Measurements from ENCODE around the gene KIF5C.
"Not testable (repeated sequence)": the region's sequence is repeated elsewhere in the genome, so short reads cannot be mapped to it uniquely, and the experiment has no call there.

KIF5C gene

DNA sequence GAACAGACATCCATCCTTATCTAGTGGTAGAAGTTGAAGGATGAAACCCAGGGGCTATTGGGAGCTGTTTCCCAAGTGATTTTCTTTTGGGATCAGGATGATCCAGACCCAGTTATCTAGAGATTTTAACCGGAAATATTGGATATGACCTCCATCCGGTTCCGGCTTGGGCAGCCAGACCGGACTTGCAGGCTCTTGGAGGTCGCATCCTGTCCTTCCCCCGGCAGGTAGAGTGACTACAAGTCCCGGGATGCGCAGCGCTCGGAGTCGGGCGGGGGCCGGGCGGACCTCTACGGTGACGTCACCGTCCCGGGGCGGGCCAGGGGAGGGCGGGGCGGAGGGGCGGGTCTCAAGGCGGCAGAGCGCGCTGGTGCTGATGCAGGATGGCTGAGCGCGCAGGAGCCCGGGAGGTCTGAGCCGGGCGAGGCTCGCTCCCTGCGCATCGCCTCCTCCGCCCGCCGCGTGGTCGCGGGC, at the start of gene KIF5C:
TSS of gene KIF5C (plus strand) at position 360 of the 474 bp plus-strand sequence. CDS start 391 bp downstream, outside the sequence.
- DNase-seq (ENCODE audit: low read depth in 2 of 2), result peak; percentile 87 to 92

DNA sequence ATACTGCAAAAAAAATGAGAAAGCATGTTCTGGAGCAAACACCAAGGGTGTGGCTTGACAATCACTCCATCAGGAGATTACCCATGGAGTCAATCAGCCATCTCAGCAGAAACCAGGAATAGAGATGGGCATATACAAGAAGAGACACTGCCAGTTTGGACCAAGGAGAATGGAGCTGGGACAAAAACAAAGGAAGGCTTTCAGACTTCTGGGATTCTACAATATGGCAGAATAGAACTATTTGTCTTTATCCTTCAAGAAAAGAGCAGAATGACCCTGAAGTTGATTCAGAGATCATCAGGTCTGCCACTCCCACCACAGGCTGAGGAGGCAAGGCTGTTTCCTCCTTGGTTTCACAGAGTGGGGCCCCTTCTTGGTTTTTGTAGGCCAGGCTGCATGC, 48.2 kb upstream of the KIF5C start:
- no peak for DNase-seq (ENCODE audit: low read depth in 2 of 2)

- no peak for DNase-seq (ENCODE audit: low read depth in 2 of 2)
Measured at GRCh38 chr2:148828941-148829340, 46.1 kb upstream of the KIF5C start.

GRCh38 chr2:148829618-148830017, 45.4 kb upstream of the KIF5C start:
- DNase-seq (ENCODE audit: low read depth in 2 of 2), result no peak

- no peak for DNase-seq (ENCODE audit: low read depth in 2 of 2)
Measured at GRCh38 chr2:148832637-148833036, 42.4 kb upstream of the KIF5C start.

DNA sequence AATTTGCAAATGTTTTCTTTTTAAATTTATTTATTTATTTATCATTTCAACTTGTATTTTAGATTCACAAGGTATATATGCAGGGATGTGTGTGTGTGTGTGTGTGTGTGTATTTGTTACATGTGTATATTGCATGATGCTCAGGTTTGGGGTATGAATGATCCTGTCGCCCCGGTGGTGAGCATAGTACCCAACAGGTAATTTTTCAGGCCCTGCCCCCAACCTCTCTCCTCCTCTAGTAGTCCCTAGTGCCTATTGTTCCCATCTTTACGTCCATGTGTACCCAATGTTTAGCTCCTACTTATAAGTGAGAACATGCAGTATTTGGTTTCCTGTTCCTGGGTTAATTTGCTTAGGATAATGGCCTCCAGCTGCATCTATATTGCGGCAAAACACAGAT, 33.0 kb upstream of the KIF5C start:
- DNase-seq (ENCODE audit: low read depth in 2 of 2), result no peak

DNA sequence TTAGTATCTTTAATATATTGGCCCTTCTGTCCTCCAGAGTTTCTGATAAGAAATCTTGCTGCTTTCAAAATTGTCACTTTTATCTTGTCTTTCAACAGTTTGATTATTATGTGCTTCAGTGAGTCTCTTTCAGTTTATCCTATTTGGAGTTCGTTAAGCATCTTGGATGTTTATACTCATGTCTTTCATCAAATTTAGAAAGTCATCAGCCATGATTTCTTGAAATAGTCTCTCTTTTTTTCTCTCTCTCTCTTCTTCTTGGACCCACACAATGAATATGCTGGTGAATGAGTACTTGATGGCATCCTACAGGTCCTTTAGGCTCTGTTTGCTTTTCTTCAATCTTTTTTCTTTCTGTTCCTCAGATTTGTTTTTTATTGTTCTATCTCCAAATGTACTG, 26.9 kb upstream of the KIF5C start:
- no peak for DNase-seq (ENCODE audit: low read depth in 2 of 2)

DNA sequence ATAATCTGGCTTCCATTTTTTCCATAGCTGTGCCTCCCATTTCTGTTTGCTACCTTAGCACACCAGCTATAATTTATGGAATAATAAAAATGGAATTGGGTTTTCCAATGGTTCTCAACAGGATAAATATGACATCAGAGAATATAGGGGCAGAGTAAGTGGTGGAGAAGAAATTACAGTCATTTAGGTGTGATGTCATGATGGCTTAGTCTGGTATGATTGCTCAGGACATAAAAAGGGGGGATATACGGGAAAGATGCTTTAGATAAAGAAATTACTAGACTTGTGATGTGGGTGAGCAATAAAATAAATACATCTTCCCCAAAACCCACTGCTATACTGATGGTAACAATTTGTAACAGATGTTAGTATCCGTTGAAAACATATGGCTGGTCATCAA, 21.6 kb upstream of the KIF5C start:
- DNase-seq (ENCODE audit: low read depth in 2 of 2), result no peak

GRCh38 chr2:148860037-148860436, 15.0 kb upstream of the KIF5C start:
- no peak for DNase-seq (ENCODE audit: low read depth in 2 of 2)

DNA sequence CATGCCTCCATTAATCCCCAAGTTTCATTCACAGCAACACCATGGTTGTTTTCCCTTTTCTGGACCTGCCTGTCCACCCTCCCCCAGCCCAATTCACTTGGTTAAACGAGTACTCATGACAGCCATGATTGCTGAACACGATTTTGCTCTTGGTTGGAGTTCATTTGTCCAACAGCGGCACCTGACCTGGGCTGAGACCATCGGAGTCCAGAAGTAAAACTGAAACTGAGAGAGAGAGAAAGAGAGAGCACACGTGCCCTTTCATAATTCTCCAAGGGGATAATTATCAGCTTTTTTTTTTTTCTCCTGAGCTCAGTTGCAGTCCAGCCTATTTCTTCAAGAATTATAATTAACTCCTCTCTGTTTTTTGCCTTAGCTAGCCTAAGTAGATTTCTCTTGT, 13.7 kb upstream of the KIF5C start:
- no peak for DNase-seq (ENCODE audit: low read depth in 2 of 2)

- not testable (repeated sequence) for DNase-seq (ENCODE audit: low read depth in 2 of 2)
Measured at GRCh38 chr2:148862478-148862877, 12.5 kb upstream of the KIF5C start.

- DNase-seq (ENCODE audit: low read depth in 2 of 2), result no peak
Measured at GRCh38 chr2:148865512-148865911, 9.5 kb upstream of the KIF5C start.

DNA sequence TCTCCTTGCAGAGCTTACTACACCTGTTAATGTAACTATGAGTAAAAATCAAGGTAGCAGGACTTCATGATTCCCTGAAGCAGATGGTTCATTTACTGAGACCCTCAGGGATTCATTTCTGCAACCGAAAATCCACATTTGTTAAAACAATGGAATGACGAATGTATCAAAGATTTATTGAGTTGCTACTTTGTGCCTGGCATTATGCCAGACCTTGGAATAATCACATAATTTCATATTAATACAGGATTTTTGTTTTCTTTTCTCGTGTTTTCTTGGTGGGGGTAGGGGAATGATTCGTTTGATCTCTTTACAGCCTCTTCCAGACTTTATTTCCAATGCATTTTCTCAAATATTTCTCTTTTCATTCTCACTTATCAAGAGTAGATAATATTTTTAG, 8.9 kb upstream of the KIF5C start:
- no peak for DNase-seq (ENCODE audit: low read depth in 2 of 2)

DNA sequence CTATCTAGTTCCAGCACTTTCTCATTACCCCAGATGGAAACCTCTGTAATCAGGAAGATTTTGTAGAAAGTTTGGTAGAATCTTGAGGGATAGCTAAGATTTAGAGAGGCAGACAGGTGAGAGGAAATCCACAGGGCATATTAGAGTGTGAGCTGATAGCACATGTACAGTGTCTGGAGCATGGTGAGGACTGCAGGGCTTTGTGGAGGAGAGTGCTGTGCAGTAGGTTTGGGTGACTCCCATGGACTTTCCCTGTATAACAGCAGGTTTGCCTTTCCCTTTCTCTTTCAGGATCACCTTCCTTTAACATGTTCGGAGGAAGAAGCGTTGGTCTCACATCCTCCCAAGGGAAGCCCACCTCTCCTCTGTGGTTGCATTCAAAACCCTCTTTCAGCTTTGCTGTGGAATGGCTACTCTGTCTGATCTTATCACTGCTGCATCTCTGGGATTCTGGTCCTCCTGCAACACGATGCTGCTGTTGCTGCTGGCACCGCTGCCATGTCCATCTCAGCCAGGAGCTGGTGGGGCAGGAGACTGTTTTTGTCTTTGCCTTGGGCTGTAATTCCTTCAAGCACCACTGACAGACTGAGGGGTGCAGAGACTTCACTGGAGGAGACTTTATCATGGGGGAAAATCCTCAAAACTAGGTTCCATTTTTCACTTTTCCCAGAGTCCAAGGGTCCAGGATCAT, 7.8 kb upstream of the KIF5C start:
- DNase-seq (ENCODE audit: low read depth in 2 of 2), result no peak

DNA sequence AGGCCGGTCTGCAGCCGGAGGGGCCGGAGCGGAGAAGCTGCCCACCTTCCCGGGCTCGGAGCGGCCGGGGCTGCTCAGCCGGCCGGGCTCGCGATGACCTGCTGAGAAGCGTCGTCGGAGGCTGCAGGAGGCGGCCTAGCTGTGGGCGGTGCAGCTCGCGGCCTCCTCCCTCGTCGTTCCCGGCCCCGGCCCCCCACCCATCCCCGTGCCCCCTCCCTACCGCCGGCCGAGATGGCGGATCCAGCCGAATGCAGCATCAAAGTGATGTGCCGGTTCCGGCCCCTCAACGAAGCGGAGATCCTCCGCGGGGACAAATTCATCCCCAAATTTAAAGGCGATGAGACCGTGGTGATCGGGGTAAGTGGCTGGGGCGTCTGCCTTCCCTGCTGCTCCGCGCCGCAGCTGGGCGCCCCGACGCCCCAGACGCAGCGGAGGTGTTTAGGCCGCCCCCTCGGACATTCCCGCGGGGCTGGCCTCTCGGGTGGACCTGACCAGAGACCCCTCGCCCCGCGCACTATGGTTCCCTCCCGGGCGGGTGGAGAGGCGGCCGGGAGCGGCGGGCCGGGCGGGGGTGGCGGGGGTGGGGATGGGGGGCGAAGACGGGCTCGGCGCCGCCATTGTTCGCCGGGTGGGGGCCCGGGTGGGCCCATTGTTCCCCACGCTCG, 492 bp downstream of the KIF5C start:
- no peak for DNase-seq (ENCODE audit: low read depth in 2 of 2)

GRCh38 chr2:148876202-148876594, 1.2 kb downstream of the KIF5C start:
- DNase-seq (ENCODE audit: low read depth in 2 of 2), result no peak

GRCh38 chr2:148876595-148877402, 1.8 kb downstream of the KIF5C start:
- peak in 1 of 2 donors; percentile 19 for DNase-seq (ENCODE audit: low read depth in 2 of 2)

- DNase-seq (ENCODE audit: low read depth in 2 of 2), result no peak
Measured at GRCh38 chr2:148877403-148877740, 2.3 kb downstream of the KIF5C start.

GRCh38 chr2:148880636-148881035, 5.6 kb downstream of the KIF5C start:
- no peak for DNase-seq (ENCODE audit: low read depth in 2 of 2)

DNA sequence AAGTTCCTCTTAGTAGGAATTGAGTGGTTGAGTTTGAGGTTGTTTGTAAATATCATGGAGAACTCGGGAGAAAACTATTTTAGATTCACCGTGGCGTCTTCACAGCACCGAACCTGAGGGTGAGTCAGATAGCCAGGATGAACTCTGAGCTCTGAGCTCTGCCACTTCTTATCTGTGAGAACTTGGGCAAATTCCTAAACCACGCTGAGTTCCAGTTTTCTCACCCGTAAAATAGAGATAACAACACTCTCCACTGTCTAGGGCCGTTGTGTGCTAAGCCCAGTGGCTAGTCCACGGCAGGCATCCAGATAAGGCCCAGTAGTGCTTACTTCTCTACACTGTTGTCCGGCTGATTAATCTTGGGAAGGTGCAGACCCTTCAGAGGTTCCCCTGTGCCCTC, 7.0 kb downstream of the KIF5C start:
- DNase-seq (ENCODE audit: low read depth in 2 of 2), result no peak

DNA sequence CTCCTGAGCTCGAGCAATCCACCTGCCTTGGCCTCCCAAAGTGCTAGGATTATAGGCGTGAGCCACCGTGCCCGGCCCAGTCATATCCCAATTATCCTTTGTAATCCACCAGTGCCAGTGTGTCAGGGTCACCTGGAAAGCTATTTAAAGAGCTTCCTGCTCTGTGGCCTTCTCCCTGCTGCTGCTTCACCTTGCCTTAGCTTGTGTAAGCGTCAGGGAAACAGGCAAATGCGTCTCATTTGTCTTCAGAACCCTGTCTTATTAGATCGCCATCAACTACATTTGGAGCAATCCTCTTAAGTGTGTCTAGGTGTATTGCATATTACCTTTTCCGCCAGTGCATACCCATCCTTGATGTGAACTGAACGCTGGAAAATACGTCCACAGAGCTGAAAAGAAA, 10.2 kb downstream of the KIF5C start:
- no peak for DNase-seq (ENCODE audit: low read depth in 2 of 2)

DNA sequence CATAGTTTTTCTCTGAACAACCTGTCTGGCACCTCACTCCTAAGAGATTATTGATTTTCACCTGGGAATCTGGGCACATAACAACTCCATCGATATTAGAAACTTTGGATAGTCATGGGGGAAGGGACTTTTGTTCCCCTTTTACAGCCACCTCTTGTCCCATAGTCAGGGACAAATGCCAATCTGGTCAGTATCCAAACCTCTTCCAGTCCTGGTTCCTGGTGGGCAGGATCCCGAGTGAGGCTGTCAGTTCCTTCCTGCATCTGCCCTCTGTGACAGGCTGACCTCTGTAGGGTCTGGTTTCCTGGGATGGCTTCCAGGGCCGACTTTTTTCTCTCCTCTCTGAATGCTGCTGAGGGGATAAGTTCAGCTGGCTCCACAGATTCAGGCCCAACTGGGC, 11.0 kb downstream of the KIF5C start:
- no peak for DNase-seq (ENCODE audit: low read depth in 2 of 2)
